HG03378 (cell line): ENCODE results near the gene MN1.

Source experiments
- ATAC-seq: cut with Tn5 transposase; IDR thresholded peaks from one replicate; pipeline ENCODE4 v1.9.1; 2021; ENCODE audit warnings: mild to moderate bottlenecking, moderate library complexity; ENCODE audit not compliant: unreplicated experiment

MN1 gene

GRCh38 chr22:27719535-27720227 is 81.9 kb downstream of the MN1 start:
- no peak for ATAC-seq

DNA sequence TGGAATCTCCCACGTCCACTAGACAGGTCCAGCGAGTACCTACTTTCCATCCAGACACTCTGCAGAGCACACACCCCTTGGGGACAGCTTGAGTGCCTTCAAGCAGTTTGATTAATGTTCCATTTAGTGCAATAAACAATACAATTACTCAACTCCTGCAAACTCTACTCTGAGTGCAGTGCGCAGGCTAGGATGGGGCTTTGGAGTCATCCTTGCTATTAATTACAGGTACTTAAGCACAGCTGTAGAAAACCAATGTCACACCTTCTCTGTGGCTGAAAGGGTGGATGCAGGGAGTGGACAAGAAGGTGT is 82.6 kb downstream of the MN1 start:
- ATAC-seq: no peak

DNA sequence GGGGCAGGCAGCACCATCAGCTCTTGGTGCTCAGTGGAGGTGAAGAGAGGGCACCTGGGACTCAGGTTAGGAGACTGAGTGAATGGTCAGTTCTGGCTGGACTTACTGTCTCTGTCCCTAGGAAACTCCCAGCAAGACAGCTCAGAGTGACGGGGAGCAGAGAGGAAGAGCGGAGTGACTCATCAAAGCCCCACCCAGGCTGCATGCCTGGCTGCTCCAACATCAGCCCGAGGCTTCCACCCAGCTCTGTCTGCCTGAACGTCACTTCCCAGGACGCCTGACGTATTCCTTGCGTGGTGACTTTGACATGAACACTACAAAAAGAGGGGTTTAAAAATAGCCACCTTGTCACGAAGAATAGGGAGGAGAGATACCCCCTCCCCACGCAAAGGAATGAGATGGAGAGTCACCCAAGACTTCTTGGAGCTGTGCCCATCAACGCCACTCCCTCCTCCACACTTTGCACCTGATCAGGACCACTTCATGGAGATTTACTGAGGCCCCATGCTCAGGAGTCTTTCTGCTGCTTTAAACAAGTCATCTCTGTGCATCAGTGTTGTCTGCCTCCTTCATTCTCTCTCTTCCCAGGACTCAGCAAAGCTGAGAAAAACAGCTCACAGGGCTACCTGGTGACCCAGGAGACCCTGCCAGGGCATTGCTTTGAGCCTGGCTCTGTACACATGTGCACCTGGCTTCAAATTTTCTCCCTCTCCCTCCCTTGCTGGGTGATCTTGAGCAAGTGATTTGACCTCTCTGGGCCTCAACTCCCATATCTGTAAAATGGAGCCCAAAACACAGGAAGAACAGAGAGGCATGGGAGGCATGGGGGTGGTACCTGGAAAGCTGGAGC is 83.1 kb downstream of the MN1 start:
- no peak for ATAC-seq

DNA sequence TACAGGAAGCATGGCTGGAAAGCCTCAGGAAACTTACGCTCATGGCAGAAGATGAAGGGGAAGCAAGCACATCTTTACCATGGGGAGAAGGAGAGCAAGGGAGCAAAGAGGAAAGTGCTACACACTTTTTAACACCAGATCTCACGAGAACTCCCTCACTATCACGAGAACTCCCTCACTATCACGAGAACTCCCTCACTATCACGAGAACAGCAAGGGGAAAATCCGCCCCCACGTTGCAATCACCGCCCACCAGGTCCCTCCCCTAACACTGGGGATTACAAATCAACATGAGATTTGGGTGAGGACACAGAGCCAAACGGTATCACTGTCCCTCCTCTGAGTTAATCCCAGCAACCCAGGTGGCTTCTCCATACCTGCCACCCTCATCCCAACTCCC is 84.5 kb downstream of the MN1 start:
- ATAC-seq: no peak

- ATAC-seq: no peak
Measured at GRCh38 chr22:27716074-27716473, 85.5 kb downstream of the MN1 start.

GRCh38 chr22:27715106-27715505 is 86.5 kb downstream of the MN1 start:
- ATAC-seq: no peak

- ATAC-seq: no peak
Measured at GRCh38 chr22:27714068-27714467, 87.5 kb downstream of the MN1 start.

GRCh38 chr22:27713461-27713860 is 88.1 kb downstream of the MN1 start:
- ATAC-seq: no peak

GRCh38 chr22:27711756-27712155 is 89.8 kb downstream of the MN1 start:
- ATAC-seq: no peak

DNA sequence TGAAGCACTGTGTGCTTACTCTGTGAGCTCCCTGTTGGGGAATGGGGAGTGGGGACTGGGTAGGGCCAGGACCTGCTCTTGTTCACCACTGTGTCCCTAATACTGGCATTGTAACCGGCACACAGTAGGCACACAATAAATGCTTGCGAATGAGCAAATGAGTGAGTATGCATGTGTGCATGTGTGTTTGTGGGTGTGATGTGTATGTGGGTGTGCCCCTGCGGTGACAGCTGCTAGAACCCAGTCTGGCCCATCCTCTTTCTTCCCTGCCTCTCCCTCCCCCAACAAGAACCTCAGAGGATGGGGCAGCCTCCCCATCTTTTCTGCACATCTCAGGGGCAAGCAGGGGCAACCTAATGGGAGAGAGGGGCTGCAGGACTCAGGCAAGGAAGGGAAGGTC is 90.5 kb downstream of the MN1 start:
- no peak for ATAC-seq

DNA sequence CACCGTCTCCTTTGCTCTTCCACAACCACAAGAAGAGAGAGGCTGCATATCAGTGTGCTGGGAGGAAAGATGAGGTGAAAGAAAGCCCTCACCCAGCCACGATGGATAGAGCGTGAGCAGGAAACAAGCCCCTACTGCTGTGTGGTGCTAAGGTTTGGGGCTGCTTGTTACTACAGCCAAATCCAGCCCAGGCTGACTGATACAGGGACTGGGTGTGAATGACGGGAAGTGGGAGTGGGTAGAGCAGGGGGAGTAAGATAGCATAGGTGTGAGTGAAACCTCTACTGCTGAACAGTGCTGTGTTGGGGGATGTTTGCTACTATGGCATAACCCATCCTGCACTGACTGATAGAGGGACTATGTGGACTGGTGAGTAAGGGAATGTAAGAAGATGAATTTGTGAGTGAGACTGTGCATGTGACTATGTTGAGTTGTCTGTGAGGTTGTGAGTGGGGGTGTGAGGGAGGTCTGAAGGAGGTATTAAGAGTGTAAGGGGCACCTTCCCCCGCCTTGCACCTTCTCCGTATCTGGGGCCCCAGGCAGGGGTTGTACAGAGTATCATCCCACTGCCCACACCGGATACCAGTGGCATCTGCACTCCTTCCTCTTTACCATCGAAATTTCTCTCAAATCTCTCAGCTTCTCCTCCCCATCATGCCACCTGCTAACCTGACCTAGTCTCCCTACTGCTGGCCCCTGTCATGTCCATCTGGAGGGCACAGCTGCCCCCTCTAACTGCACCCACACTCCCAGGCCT is 91.5 kb downstream of the MN1 start:
- no peak for ATAC-seq

DNA sequence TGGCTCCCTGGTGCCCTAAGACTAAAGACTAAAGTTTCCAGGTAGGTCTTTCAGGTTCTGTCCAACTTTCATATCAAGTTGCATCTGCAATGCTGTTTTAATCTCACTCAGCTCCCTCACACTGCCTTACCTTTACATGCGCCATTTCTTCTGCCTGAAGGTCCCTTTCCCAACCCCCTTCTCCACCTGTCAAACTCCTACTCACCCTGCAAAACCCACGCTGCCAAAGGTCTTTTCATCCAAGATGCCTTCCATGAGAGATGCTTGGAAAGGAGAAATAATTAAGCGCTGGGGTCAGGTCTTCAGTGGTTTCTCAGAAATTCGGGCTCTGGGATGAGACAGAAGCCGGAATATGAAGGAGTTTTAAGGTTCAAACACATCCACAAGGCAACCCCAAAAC is 95.1 kb downstream of the MN1 start:
- ATAC-seq: no peak

- ATAC-seq: no peak
Measured at GRCh38 chr22:27705408-27706080, 96.0 kb downstream of the MN1 start.

DNA sequence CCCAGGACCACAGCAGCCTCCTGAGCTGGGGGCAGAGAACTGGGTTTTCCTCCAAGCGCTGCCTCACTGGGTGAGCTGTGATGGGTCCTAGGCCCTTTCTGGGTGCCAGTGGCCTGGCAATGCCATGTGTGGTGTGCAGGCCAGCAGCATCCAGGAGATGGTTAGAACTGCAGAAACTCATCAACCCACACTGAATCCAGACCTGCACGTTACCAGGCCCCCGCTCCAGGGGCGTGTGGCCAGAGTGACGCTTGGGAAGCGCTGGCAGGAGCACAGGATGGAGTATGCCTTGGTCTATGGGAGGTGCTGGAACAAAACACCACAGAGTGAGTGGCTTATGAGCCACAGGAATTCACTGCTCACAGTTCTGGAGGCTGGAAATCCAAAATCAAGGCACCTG is 97.0 kb downstream of the MN1 start:
- ATAC-seq: no peak

DNA sequence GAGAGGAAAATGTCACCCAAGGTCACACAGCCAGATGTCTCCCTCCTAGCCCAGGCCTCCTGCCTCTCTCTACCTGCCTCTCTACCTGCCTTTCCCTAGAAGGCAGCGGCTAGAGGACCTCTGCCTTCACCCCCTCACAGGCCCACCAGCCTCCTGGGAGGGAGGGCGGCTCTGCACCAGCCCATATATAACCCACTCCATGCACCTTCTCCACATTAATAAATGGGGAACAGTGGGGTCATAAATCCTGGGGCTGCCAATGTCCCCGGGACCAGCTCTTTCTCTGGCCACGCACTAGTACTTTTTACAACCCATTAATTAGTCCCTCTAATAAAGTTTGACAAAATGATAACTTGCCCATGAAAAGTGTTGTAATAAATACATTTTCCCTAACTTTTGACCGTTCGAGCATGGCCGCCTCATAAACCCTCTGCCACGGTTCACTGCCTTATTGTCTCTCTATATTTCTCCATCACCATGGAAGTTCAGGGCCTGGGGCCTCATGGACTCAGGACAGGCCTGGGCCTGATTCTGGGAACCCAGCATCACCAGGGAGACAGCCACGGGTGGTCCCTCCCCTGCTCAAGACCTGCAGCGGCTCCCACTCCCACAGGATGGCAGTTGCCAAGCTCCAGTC is 102.1 kb downstream of the MN1 start:
- no peak for ATAC-seq

GRCh38 chr22:27698813-27699212 is 102.7 kb downstream of the MN1 start:
- no peak for ATAC-seq
